ENCODE data around the gene CES5A. TPM values are rescaled to one million over a fixed set of nuclear protein-coding genes. Genes with fewer than 3 reads are reported as not detected.

The CES5A gene
- total and polyA plus RNA-seq, 5 experiments from 2014 or later, result not detected

Other genes with a start within 250 kb of the CES5A start
- gene SLC6A2, start 219.4 kb downstream of the CES5A start, total RNA-seq, result not detected
- not detected for gene SLC6A2, start 219.4 kb downstream of the CES5A start, polyA plus RNA-seq
- gene CES1, start 42.3 kb downstream of the CES5A start, total RNA-seq, result not detected
- 1 to 10 TPM in 1 of 3 donors, under 1 TPM in 1, not detected in 1; 0.43 to 1.8 TPM for gene CES1, start 42.3 kb downstream of the CES5A start, polyA plus RNA-seq

Data from naive thymus-derived CD8-positive, alpha-beta T cell (primary cell).